ENCODE measurements around the gene AOPEP.
"Not testable (repeated sequence)": the region's sequence is repeated elsewhere in the genome, so short reads cannot be mapped to it uniquely, and the experiment has no call there.

Gene AOPEP

DNA sequence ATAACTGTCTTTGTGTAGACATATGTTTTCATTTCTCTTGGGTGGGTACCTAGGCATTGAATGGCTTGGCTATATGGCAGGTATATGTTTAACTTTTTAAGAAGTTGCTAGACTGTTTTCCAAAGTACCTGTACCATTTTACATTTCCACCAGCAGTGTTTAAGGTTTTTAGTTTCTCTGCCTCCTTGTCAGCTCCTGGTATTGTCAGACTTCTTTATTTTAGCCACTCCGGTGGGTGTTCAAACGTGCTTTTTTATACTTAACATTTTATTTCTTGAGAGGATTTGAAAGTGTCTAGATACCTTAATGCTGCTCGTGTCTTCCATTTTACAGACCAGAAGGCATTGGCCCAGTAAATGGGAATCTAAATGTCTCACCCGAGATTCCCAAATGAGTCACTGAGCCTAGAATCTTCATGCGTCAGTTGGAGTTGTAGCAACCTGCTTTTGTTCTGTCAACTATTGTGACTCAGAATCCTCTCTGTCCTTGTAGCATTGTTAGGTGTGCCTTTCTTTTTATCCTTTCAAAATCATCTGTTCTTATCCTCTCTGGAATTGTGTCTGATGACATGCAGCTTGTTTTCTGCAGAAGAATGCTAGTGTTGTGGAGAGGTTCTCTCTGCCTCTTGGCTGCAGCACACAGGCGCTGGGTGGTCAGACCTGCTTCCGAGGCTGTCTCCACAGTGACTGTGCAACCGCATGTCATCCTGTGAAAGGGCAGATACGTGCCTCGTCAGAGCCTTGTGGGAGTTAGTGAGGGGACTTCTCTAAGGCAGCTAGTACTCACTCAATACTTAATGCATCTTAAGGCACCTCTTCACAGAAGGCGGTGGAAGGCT lies 291.8 kb downstream of the AOPEP start:
- Histone ChIP-seq H3K4me3 (ENCODE audit: low read length) (no peak overlapping the region), H3K36me3 (ENCODE audit: insufficient read depth, low read length) (peaks cover 12% of the 10 kb centered on the region; the same call in 1 of the 2 replicates), H3K9ac (ENCODE audit: low read depth, low read length) (no peak overlapping the region), H3K4me1 (ENCODE audit: insufficient read depth, low read length) (no peaks in the 10 kb centered on the region; the same call in 1 of the 2 replicates), H3K27ac (ENCODE audit: low read depth, low read length) (no peak overlapping the region), H3K9me3 (ENCODE audit: insufficient read depth, low read depth, low read length) (no peaks in the 10 kb centered on the region), H3K27me3 (ENCODE audit: insufficient read depth, low read length) (no peaks in the 10 kb centered on the region)
- 84% methylated on average over 10 of the region's 11 CpGs for WGBS

DNA sequence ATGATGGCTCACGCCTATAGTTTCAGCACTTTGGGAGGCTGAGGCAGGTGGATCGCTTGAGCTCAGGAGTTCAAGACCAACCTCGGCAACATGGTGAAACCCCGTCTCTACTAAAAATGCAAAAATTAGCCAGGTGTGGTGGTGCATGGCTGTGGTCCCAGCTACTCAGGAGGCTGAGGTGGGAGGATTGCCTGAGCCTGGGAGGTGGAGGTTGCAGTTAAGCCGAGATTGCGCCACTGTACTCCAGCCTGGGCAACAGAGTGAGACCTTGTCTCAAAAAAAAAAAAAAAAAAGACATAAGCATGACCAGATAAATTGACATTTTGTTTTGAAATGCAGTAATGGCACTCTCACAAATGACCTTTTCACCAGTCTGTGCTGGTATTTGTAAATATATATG lies 294.1 kb downstream of the AOPEP start:
- H3K9me3 ChIP-seq (ENCODE audit: insufficient read depth, low read depth, low read length); H3K4me1 ChIP-seq (ENCODE audit: insufficient read depth, low read length); H3K27me3 ChIP-seq (ENCODE audit: insufficient read depth, low read length); H3K9ac ChIP-seq (ENCODE audit: low read depth, low read length); H3K4me3 ChIP-seq (ENCODE audit: low read length); H3K27ac ChIP-seq (ENCODE audit: low read depth, low read length): not testable (repeated sequence)
- H3K36me3 ChIP-seq (ENCODE audit: insufficient read depth, low read length) = peaks cover 12% of the 10 kb centered on the region; the same call in 1 of the 2 replicates
- 93% methylated on average over 6 of the region's 6 CpGs for WGBS

DNA sequence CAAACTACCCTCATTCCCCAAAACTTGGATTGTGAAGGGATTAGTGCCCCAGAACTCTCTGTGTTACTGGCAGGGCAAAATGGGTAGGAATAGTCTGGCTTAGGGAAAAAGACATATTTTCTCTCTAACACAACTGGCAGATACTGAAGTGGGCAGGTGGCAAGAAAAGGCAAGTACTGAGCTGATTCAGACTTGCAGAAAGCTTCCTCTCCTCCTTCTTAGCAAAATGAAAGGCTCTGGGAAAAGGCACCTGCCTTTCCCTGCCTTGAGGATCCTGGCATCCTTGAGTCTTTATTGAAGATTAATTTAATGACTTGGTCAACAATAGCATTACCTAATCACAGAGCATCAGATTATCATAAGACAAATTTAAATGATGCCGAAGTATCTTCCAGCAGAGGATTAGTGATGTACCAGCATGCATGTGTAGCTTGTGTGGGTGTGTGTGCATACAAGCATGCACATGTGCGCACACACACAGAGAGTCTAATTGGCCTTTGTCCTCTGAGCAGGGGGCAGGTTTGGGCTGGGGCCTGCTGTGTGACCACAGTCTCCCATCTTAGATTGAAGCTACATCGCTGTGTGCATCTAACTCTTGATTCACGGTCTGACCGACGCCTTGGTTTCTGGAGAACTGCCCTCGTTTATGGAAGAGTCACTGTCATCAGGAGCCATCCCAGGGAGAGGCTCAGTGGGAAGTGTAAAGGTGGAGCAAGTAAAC lies 294.8 kb downstream of the AOPEP start:
- H3K4me1 ChIP-seq (ENCODE audit: insufficient read depth, low read length) = peaks cover 7% of the 10 kb centered on the region
- no peak overlapping the region for H3K4me3 ChIP-seq (ENCODE audit: low read length)
- no peak overlapping the region for H3K9ac ChIP-seq (ENCODE audit: low read depth, low read length)
- no peaks in the 10 kb centered on the region for H3K27me3 ChIP-seq (ENCODE audit: insufficient read depth, low read length)
- H3K36me3 ChIP-seq (ENCODE audit: insufficient read depth, low read length) = peaks cover 12% of the 10 kb centered on the region; the same call in 1 of the 2 replicates
- H3K9me3 ChIP-seq (ENCODE audit: insufficient read depth, low read depth, low read length) = no peaks in the 10 kb centered on the region
- no peak overlapping the region for H3K27ac ChIP-seq (ENCODE audit: low read depth, low read length)
- 93% methylated on average over 7 of the region's 7 CpGs for WGBS

DNA sequence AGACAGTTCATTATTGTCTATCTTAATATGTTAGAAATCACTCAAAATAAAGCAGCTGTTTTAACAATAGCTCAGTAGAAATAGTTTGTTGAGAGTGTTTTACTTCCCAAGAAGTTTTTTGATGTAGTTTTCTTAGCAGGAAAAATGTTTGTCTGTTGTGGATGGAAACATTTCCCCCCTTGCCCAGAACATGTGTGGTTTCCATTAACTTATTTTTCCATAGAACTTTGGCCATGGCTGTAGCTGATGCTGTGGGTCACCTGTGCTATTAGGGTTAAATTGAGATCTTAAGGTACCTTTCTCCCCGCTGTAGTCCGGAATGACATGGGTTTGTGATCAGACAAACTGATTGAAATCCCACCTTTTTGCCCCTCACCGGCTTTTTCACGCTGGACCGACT lies 296.2 kb downstream of the AOPEP start:
- no peak overlapping the region for H3K9ac ChIP-seq (ENCODE audit: low read depth, low read length)
- peaks cover 8% of the 10 kb centered on the region; the same call in 1 of the 2 replicates for H3K36me3 ChIP-seq (ENCODE audit: insufficient read depth, low read length)
- 97% methylated on average over 5 of the region's 5 CpGs for WGBS
- H3K27ac ChIP-seq (ENCODE audit: low read depth, low read length) = no peak overlapping the region
- H3K4me3 ChIP-seq (ENCODE audit: low read length) = no peak overlapping the region
- no peaks in the 10 kb centered on the region for H3K9me3 ChIP-seq (ENCODE audit: insufficient read depth, low read depth, low read length)
- peaks cover 7% of the 10 kb centered on the region for H3K4me1 ChIP-seq (ENCODE audit: insufficient read depth, low read length)
- no peaks in the 10 kb centered on the region for H3K27me3 ChIP-seq (ENCODE audit: insufficient read depth, low read length)

DNA sequence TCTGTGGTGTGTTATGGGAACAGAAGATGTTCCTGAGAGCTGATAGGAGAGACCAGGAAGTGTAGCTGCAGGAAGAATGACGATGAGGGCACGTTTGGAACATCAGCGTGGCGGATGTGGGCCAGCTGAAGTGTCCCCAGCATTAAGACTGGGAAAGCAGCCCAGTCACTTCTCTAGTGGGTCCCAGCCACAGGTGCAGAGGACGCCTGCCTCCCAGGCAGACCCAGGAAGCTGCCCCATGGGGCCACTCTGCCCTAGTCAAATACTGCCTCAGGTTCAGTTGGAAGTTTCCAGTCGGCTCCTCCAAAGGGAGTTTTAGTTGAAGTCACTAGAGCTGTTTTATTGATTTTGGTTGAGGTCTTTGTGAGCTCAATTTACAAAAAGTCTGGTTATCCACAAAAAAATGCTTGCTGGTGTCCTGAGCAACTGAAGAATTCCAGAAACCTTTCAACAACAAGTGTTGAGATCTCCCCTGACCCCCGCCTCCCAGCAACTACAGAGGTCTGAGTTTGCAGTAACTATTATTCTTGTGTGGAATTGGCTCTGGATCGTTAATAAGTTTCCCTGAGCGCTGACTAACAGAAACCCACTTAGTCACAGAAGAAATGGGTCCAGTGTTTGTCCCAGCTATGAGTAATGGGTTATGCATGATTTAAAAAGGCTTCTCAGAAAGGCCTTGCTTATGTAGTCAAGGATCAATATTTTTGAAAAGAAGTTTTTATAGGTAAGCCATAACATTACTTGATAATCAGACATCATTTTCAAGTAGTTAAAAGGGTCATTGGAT lies 296.9 kb downstream of the AOPEP start:
- Histone ChIP-seq H3K27ac (ENCODE audit: low read depth, low read length) (no peak overlapping the region), H3K4me1 (ENCODE audit: insufficient read depth, low read length) (peaks cover 7% of the 10 kb centered on the region), H3K36me3 (ENCODE audit: insufficient read depth, low read length) (peaks cover 8% of the 10 kb centered on the region; the same call in 1 of the 2 replicates), H3K4me3 (ENCODE audit: low read length) (no peak overlapping the region), H3K9me3 (ENCODE audit: insufficient read depth, low read depth, low read length) (no peaks in the 10 kb centered on the region), H3K9ac (ENCODE audit: low read depth, low read length) (no peak overlapping the region), H3K27me3 (ENCODE audit: insufficient read depth, low read length) (no peaks in the 10 kb centered on the region)
- WGBS = 94% methylated on average over 9 of the region's 9 CpGs

DNA sequence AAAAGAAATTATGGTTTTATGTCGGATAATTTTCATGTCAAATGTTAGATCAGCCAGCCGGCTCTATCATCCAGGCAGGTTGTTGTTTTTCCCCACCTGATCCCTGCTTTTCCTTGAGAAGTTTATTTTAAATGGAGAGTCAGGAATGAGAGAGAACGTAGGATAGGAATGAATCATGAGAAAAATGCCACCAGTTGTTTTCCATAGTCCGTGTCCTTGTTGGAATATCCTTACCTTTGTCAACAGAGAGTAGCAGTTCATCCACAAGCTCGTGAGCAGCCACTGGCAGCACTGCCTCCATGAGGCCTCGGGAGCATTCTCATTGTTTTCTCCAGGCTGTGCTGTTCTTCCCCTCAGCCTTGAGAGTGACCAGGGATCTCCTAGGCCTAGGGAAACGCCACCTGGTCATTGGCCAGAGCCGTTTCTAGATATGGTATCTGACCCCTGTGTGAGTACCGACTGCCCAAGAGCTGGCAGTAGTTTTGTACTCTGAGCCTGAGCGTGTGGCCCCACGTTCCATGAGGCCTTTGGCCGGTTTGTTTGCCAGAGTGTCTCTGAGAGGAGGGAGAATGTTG lies 297.7 kb downstream of the AOPEP start:
- Histone ChIP-seq H3K27ac (ENCODE audit: low read depth, low read length) (no peak overlapping the region), H3K9me3 (ENCODE audit: insufficient read depth, low read depth, low read length) (no peaks in the 10 kb centered on the region), H3K27me3 (ENCODE audit: insufficient read depth, low read length) (no peaks in the 10 kb centered on the region), H3K9ac (ENCODE audit: low read depth, low read length) (no peak overlapping the region), H3K36me3 (ENCODE audit: insufficient read depth, low read length) (peaks cover 8% of the 10 kb centered on the region; the same call in 1 of the 2 replicates), H3K4me3 (ENCODE audit: low read length) (no peak overlapping the region), H3K4me1 (ENCODE audit: insufficient read depth, low read length) (peaks cover 7% of the 10 kb centered on the region)
- 84% methylated on average over 12 of the region's 12 CpGs for WGBS

DNA sequence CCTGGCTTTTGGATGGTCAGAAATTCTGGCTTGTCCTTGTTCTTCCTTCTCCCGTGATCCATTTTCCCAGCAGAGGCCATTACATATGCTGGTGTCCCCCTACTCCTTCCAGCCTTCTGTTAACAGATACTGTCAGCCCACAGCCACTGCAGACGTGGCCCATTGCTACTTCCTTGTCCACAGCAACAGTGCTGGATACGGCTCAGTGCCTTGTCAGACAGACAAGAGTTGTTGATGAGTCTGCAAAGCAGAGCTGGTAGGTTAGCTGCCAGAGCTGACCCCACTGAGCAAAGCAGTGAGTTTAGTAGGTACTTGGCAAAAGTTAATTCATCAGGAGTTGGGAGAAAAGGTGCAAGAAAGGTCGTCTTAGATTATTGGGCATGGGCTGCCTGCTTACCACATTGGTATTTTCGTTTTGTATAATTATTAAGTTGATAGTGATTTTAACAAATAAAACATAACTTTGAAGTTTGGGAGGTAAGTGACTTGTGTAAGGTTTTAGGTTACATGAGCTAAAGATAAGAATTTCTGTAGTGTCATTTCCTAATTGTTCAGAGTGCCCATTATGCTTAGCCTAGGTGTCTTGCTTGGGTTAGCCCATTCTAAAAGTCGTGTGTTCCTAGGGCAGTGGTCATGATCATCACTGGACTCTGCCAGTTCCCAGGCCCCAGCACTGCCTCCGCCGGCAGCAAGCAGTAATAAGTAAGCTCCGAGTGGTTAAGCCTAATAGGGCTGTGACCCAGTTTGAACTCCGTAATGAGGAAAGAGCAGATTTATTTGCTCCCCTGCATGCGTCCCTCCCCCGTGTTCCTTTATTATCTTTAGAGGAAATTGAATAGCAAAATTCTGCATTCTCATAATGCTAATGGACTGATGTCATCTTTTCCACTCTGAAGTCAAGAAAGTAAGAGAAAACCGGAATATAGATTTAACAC lies 299.0 kb downstream of the AOPEP start:
- 84% methylated on average over 12 of the region's 13 CpGs for WGBS
- H3K9ac ChIP-seq (ENCODE audit: low read depth, low read length) = no peak overlapping the region
- no peak overlapping the region for H3K27ac ChIP-seq (ENCODE audit: low read depth, low read length)
- H3K4me3 ChIP-seq (ENCODE audit: low read length) = no peak overlapping the region
- H3K27me3 ChIP-seq (ENCODE audit: insufficient read depth, low read length) = no peaks in the 10 kb centered on the region
- peaks cover 7% of the 10 kb centered on the region for H3K4me1 ChIP-seq (ENCODE audit: insufficient read depth, low read length)
- no peaks in the 10 kb centered on the region for H3K36me3 ChIP-seq (ENCODE audit: insufficient read depth, low read length)
- H3K9me3 ChIP-seq (ENCODE audit: insufficient read depth, low read depth, low read length) = no peaks in the 10 kb centered on the region

DNA sequence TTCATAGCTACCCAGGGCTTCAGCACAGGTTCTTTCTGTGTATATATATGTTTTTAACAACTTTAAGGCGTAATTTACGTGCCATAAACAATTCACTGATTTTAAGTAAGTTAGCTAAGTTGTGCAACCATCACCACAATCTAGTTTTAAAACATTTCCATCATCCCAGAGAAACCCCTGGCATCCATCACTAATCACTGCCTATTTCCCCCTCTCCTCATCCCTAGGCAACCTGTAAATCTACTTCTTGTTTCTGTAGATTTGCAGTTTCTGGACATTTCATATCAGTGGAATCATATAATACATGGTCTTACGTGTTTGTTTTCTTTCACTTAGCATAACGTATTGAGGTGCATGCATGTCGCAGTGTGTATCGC lies 299.6 kb downstream of the AOPEP start:
- Histone ChIP-seq H3K4me3 (ENCODE audit: low read length) (no peak overlapping the region), H3K27me3 (ENCODE audit: insufficient read depth, low read length) (no peaks in the 10 kb centered on the region), H3K27ac (ENCODE audit: low read depth, low read length) (no peak overlapping the region), H3K4me1 (ENCODE audit: insufficient read depth, low read length) (peaks cover 7% of the 10 kb centered on the region), H3K9me3 (ENCODE audit: insufficient read depth, low read depth, low read length) (no peaks in the 10 kb centered on the region), H3K9ac (ENCODE audit: low read depth, low read length) (no peak overlapping the region), H3K36me3 (ENCODE audit: insufficient read depth, low read length) (no peaks in the 10 kb centered on the region)
- WGBS = 96% methylated on average over 4 of the region's 6 CpGs

DNA sequence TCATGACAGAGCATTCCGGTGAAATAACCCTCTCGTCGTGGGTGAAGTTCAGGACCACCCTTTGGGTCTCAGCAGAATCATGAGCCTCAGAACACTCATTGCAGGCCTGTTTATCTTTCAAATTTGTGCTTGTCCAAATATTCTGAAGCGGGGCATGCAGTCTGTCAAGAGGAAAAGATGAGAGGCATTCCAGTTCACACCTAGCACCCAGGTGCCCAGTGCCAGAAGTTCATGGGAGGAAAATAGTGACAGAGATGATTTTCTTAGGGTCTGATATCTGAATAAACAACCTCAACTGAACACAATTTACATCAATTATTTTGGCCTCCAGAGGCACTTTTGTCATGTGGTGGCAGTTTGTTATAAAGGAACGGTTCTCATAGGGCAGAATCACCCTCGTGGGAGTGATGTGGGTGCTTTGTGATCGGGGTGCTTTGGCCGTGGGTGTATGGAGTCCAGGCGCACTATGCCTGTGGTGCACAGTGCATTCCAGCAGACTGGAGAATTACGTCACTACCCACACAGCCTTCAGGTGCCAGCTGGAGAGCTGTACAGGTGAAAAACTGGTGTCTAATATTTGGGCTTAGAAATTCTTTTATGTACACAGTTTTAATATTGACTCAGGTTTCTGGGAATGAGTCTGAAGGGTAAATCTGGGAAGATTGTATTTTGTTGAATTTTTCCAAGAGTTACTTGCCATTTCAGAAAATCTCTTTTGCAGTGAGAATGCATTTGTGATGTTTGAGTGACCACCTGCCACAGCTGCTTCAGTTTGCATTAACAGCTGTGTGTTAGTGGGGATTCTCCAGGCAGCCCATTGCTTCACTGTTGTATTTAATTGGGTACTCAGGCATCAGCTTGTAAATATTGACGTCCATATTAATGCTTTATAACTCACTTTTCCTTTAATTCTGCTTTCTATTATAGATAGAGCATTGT lies 301.7 kb downstream of the AOPEP start:
- Histone ChIP-seq H3K9me3 (ENCODE audit: insufficient read depth, low read depth, low read length) (no peaks in the 10 kb centered on the region), H3K4me3 (ENCODE audit: low read length) (no peak overlapping the region), H3K36me3 (ENCODE audit: insufficient read depth, low read length) (no peaks in the 10 kb centered on the region), H3K27me3 (ENCODE audit: insufficient read depth, low read length) (no peaks in the 10 kb centered on the region), H3K4me1 (ENCODE audit: insufficient read depth, low read length) (peaks cover 7% of the 10 kb centered on the region), H3K9ac (ENCODE audit: low read depth, low read length) (no peak overlapping the region), H3K27ac (ENCODE audit: low read depth, low read length) (no peak overlapping the region)
- WGBS = 95% methylated on average over 10 of the region's 11 CpGs
